Hepatocyte (in vitro differentiated cells): ENCODE measurements around the gene PAFAH2. TPM values are rescaled to one million over a fixed set of nuclear protein-coding genes. Genes with fewer than 3 reads are reported as not detected.
A peak's percentile ranks its signal among the peaks of the same experiment; 100 is the strongest.

Experiments used
- DNase-seq: peaks from one replicate; pipeline ENCODE4 v3.0.0-alpha.2; 2016; ENCODE audit warnings: low spot score
- H2AFZ ChIP-seq: fragments of 200-600 bp; sonication (generic); 2 replicates; pipeline ENCODE4 v1.6.0; 2016; ENCODE audit warnings: antibody characterized with exemption, mild to moderate bottlenecking
- H3K27ac ChIP-seq: fragments of 200-600 bp; sonication (generic); 2 replicates; pipeline ENCODE4 v1.5.1; 2016; ENCODE audit warnings: mild to moderate bottlenecking
- H3K27me3 ChIP-seq: fragments of 200-600 bp; sonication (generic); 2 replicates; pipeline ENCODE4 v1.6.1; 2016
- H3K36me3 ChIP-seq: fragments of 200-600 bp; sonication (generic); replicated peaks from 2 replicates; pipeline ENCODE4 v1.5.1; 2016; ENCODE audit warnings: low read depth; ENCODE audit not compliant: insufficient read depth
- H3K4me1 ChIP-seq: fragments of 200-600 bp; sonication (generic); 2 replicates; pipeline ENCODE4 v1.5.1; 2016; ENCODE audit warnings: mild to moderate bottlenecking, moderate library complexity; ENCODE audit not compliant: insufficient read depth
- H3K4me2 ChIP-seq: fragments of 200-600 bp; sonication (generic); 2 replicates; pipeline ENCODE4 v1.6.0; 2016
- H3K4me3 ChIP-seq: fragments of 200-600 bp; sonication (generic); 2 replicates; pipeline ENCODE4 v1.5.1; 2016; ENCODE audit warnings: mild to moderate bottlenecking
- H3K79me2 ChIP-seq: fragments of 200-600 bp; sonication (generic); 2 replicates; pipeline ENCODE4 v1.6.0; 2017; ENCODE audit warnings: mild to moderate bottlenecking
- H3K9me2 ChIP-seq: fragments of 200-600 bp; sonication (generic); replicated peaks from 2 replicates; pipeline ENCODE4 v1.6.0; 2017; ENCODE audit warnings: mild to moderate bottlenecking; ENCODE audit not compliant: insufficient read depth
- H3K9me3 ChIP-seq: fragments of 200-600 bp; sonication (generic); 2 replicates; pipeline ENCODE4 v1.5.1; 2016; ENCODE audit warnings: low read depth, mild to moderate bottlenecking
- H4K20me1 ChIP-seq: fragments of 200-600 bp; sonication (generic); 2 replicates; pipeline ENCODE4 v1.6.0; 2016; ENCODE audit warnings: mild to moderate bottlenecking; ENCODE audit not compliant: insufficient read depth, poor library complexity, severe bottlenecking
- EZH2 ChIP-seq: fragments of 200-600 bp; sonication (generic); IDR thresholded peaks from 2 replicates; pipeline ENCODE4 v1.6.1; 2016; ENCODE audit warnings: antibody characterized with exemption, mild to moderate bottlenecking, borderline replicate concordance
- EZH2phosphoT487 ChIP-seq: fragments of 200-600 bp; sonication (generic); IDR thresholded peaks from one replicate; pipeline ENCODE4 v1.6.1; 2018; ENCODE audit warnings: antibody characterized with exemption, mild to moderate bottlenecking, low read depth, moderate library complexity; ENCODE audit not compliant: unreplicated experiment, severe bottlenecking
- WGBS: methylation state at CpG from one replicate; pipeline ENCODE4 v1.1.6; 2016; ENCODE audit warnings: low lambda C conversion rate; ENCODE audit errors: missing lambda C conversion rate; 5-methylcytosine and 5-hydroxymethylcytosine counted together
- polyA plus RNA-seq: library from polyadenylated mRNA; unstranded; fragments of >200 nt; fragmentation: Nextera tagmentation; extraction: Ambion mirVana; gene quantifications from 2 replicates; pipeline ENCODE4 v1.2.1, GENCODE V29; 2016
- total RNA-seq: library from RNA; depleted of rRNA; stranded (reverse); fragments of >200 nt; gene quantifications from 2 replicates; pipeline ENCODE4 v1.2.3, GENCODE V29; 2014
- TF ChIP-seq, protein P1 (sequence below): fragments of 200-600 bp; sonication (generic); IDR thresholded peaks from 2 replicates; pipeline ENCODE4 v1.5.1; 2016; ENCODE audit warnings: antibody characterized with exemption, mild to moderate bottlenecking; ENCODE audit not compliant: poor library complexity

PAFAH2 gene
- total and polyA plus RNA-seq, 2 experiments from 2014 or later, result 22.7 to 24.6 TPM

DNA sequence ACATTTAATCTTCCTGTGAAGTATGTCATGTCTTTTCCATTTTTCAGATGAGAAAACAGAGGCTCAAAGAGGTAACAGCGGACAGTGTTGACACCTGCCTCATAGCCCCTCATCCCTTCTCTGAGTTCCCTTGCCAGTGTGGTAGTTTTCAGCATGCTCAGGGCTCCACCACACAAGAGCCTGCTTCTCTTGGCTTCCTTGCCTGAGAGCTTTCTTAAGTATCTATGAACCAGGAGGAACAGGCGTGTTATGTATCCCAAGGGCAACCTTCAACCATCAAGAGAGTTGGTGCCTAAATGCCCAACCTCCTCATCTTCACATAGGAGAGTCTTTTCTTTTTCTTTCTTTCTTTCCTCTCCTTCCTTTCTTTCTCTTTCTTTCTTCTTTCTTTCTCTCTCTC is 5.9 kb upstream of the PAFAH2 start:
- no peaks in the 10 kb centered on the region for H3K36me3 ChIP-seq
- WGBS, result 80% methylated on average over 2 of the region's 2 CpGs
- H3K4me3 ChIP-seq, result no peak overlapping the region
- H3K9me3 ChIP-seq, result no peaks in the 10 kb centered on the region
- DNase-seq, result no peak
- H2AFZ ChIP-seq, result no peak overlapping the region
- no peak overlapping the region for H3K27ac ChIP-seq
- peaks cover 2% of the 10 kb centered on the region for H3K4me1 ChIP-seq
- no peaks in the 10 kb centered on the region for H3K27me3 ChIP-seq
- H4K20me1 ChIP-seq, result no peaks in the 10 kb centered on the region
- no peaks in the 10 kb centered on the region for H3K9me2 ChIP-seq
- TF ChIP-seq, protein P1, sequence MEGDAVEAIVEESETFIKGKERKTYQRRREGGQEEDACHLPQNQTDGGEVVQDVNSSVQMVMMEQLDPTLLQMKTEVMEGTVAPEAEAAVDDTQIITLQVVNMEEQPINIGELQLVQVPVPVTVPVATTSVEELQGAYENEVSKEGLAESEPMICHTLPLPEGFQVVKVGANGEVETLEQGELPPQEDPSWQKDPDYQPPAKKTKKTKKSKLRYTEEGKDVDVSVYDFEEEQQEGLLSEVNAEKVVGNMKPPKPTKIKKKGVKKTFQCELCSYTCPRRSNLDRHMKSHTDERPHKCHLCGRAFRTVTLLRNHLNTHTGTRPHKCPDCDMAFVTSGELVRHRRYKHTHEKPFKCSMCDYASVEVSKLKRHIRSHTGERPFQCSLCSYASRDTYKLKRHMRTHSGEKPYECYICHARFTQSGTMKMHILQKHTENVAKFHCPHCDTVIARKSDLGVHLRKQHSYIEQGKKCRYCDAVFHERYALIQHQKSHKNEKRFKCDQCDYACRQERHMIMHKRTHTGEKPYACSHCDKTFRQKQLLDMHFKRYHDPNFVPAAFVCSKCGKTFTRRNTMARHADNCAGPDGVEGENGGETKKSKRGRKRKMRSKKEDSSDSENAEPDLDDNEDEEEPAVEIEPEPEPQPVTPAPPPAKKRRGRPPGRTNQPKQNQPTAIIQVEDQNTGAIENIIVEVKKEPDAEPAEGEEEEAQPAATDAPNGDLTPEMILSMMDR, result no peak
- TF ChIP-seq EZH2phosphoT487 (no peak), EZH2 (no peak)
- H3K79me2 ChIP-seq, result no peaks in the 10 kb centered on the region
- H3K4me2 ChIP-seq, result no peak overlapping the region

DNA sequence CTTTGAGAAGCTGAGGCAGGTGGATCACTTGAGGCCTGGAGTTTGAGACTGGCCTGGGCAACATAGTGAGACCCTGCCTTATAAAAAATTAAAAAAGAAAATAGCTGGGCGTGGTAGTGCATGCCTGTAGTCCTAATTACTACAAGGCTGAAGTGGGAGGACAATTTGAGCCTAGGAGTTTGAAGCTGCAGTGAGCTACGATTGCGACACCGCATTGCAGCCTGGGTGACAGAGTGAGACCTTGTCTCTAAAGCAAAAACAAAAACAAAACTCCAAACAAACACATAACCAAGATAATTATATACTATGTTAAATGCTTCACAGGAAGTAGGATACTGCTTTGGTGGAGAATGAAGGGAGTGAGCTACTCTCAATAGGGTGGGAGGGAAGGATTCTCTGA is 5.4 kb upstream of the PAFAH2 start:
- no peaks in the 10 kb centered on the region for H3K36me3 ChIP-seq
- no peaks in the 10 kb centered on the region for H3K27me3 ChIP-seq
- no peak overlapping the region for H3K4me2 ChIP-seq
- H3K4me1 ChIP-seq, result peaks cover 6% of the 10 kb centered on the region
- TF ChIP-seq EZH2phosphoT487, result no peak
- H2AFZ ChIP-seq, result no peak overlapping the region
- no peaks in the 10 kb centered on the region for H3K79me2 ChIP-seq
- no peaks in the 10 kb centered on the region for H3K9me3 ChIP-seq
- no peaks in the 10 kb centered on the region for H3K9me2 ChIP-seq
- no peak overlapping the region for H3K4me3 ChIP-seq
- WGBS, result 91% methylated on average over 4 of the region's 4 CpGs
- no peak for DNase-seq
- H4K20me1 ChIP-seq, result no peaks in the 10 kb centered on the region
- no peak overlapping the region for H3K27ac ChIP-seq

DNA sequence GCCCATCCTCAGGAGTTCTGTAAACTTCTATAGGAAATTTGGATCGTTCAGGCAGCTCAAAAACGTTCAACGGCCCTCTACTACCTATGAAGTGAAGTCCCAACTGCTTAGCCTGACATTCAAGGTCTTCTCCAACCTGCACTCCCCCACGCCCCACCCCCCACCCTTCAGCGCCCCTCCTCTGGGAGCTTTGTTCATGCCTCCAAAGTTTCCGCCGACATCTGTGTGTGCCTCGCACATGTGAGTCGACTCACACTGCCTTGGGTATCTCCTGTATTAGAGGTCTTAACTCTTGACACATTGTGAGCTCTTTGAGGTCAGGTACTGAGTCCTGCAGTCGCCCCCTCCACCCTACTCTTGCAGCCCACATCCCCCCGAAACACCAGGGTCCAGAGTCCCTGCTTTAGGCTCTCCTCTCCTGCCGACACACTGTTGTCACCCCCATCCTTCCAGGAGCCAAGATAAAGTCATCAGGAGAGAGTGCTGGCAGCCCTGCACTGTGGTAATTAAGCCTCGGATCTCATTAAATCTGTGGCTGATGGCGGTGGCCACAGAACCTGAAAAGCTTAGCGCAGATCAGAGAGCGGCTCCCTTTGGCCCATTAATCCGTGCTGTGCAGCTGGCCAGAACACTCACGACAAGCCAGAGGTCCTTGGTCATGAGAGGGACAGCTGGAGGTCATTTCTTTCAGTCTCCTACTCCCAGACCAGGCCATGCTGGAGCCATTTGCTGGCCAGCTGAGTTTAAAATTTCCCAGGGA is 1.4 kb upstream of the PAFAH2 start:
- H3K4me2 ChIP-seq, result no peak overlapping the region
- DNase-seq, result no peak
- TF ChIP-seq EZH2phosphoT487 (no peak), EZH2 (no peak)
- TF ChIP-seq, protein P1, result no peak

DNA sequence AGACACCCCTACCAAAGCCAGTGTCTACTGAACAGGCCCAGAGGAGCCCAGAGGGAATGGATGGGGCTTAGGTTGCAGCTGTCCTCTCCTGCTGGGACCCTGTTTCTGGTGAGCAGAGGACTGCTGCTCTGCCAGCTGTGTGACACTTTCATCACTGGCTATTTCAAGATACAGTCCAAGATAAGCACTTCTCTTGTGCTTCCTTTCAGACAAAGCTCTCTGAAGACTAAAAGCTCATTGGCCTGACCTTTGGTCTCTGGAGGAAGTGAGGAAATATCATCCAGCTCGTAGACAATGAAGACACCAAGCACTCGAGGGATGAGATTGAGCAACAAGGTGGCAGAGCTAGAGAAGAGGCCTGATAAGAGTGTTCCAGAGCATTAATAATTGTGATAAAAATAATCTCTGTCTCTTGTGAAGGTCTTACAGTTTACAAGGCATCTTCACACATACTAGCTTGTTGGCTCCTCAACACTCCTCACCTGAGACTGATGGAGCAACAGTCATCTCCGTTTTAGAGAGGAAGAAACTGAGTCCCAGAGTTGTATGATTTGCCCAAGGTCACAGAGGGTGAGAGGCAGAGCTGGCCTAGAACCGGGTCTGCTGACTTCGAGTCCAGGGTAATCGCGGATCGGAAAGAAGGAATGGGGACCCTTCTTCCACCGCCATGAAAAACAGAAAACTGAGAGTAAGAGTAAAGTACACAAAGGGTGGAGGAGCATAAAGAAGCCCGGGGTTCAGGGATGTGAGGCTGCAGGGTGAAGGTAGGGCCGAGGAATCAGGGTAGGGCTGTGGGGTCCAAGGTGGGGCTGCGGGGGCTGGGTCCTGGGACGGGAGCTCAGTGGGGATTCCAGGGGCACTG is 666 bp downstream of the PAFAH2 start:
- peak; percentile 74 for DNase-seq
- Histone ChIP-seq H4K20me1 (no peaks in the 10 kb centered on the region), H2AFZ (peak overlapping the region; percentile 30), H3K4me1 (peaks cover 13% of the 10 kb centered on the region), H3K27me3 (no peaks in the 10 kb centered on the region), H3K9me2 (no peaks in the 10 kb centered on the region), H3K79me2 (peaks cover 18% of the 10 kb centered on the region), H3K4me2 (peak overlapping the region; percentile 75), H3K4me3 (peak overlapping the region; percentile 31), H3K27ac (peak overlapping the region; percentile 88), H3K9me3 (no peaks in the 10 kb centered on the region), H3K36me3 (no peaks in the 10 kb centered on the region)
- TF ChIP-seq, protein P1, result no peak
- TF ChIP-seq EZH2phosphoT487 (no peak), EZH2 (no peak)
- 16% methylated on average over 12 of the region's 13 CpGs for WGBS

More for the DNA sequence above, 1.4 kb upstream of the PAFAH2 start:
- Histone ChIP-seq H3K9me3 (no peaks in the 10 kb centered on the region), H3K9me2 (no peaks in the 10 kb centered on the region), H4K20me1 (no peaks in the 10 kb centered on the region), H3K36me3 (no peaks in the 10 kb centered on the region), H3K4me1 (peaks cover 13% of the 10 kb centered on the region), H3K27ac (no peak overlapping the region), H3K79me2 (peaks cover 17% of the 10 kb centered on the region), H2AFZ (peak overlapping the region; percentile 99), H3K27me3 (no peaks in the 10 kb centered on the region), H3K4me3 (no peak overlapping the region)
- WGBS, result 89% methylated on average over 18 of the region's 18 CpGs
